CD14-positive monocyte (primary cell): ENCODE measurements around the gene TMEM45B. TPM values are rescaled to one million over a fixed set of nuclear protein-coding genes. Genes with fewer than 3 reads are reported as not detected.

Source experiments
- DNase-seq, 3 donors: peaks; one replicate each; pipeline ENCODE4 v3.0.0-alpha.2; 2011 to 2022
- H2AFZ ChIP-seq: 2 replicates; pipeline ENCODE4 v1.6.0; 2012; ENCODE audit warnings: mild to moderate bottlenecking, low read depth, low read length, inconsistent platforms; ENCODE audit not compliant: insufficient read depth, poor library complexity, severe bottlenecking
- H3K27ac ChIP-seq, 2 donors: 1 replicate in 1 of 2; 2 replicates in 1 of 2; pipeline ENCODE4 v1.5.1; 2012 to 2013; ENCODE audit warnings: low read length in 2 of 2, control low read depth in 1 of 2, inconsistent platforms in 1 of 2, low read depth in 1 of 2, mild to moderate bottlenecking in 1 of 2
- H3K27me3 ChIP-seq, 2 donors: one replicate each; pipeline versions ENCODE4 v1.6.0 to v1.6.1; 2011 to 2013; ENCODE audit warnings: low read length in 2 of 2; ENCODE audit not compliant: control insufficient read depth in 2 of 2, insufficient read depth in 2 of 2
- H3K36me3 ChIP-seq, 2 donors: replicated peaks in 1 of 2; 1 replicate in 1 of 2; 2 replicates in 1 of 2; pipeline versions ENCODE4 v1.5.1 to v1.6.1; 2012 to 2013; ENCODE audit warnings: low read length in 2 of 2, control low read depth in 1 of 2, inconsistent platforms in 1 of 2, mild to moderate bottlenecking in 1 of 2; ENCODE audit not compliant: insufficient read depth in 2 of 2, control insufficient read depth in 1 of 2
- H3K4me1 ChIP-seq, 2 donors: 1 replicate in 1 of 2; 2 replicates in 1 of 2; pipeline versions ENCODE4 v1.5.1 to v1.6.1; 2012 to 2013; ENCODE audit warnings: low read length in 2 of 2, control low read depth in 1 of 2, inconsistent platforms in 1 of 2, mild to moderate bottlenecking in 1 of 2, moderate library complexity in 1 of 2; ENCODE audit not compliant: insufficient read depth in 2 of 2, control insufficient read depth in 1 of 2
- H3K4me2 ChIP-seq: replicated peaks from 2 replicates; pipeline ENCODE3; 2012; ENCODE audit warnings: low read length, moderate library complexity, mild to moderate bottlenecking; ENCODE audit not compliant: poor library complexity, severe bottlenecking; ENCODE audit errors: extremely low read depth
- H3K4me3 ChIP-seq, 3 experiments: fragments of 200-600 bp in 1 of 3; sonication (generic) in 1 of 3; replicated peaks in 1 of 3; 1 replicate in 2 of 3; 2 replicates in 1 of 3; pipeline ENCODE4 v1.5.1; 2011 to 2013; ENCODE audit warnings: low read length in 3 of 3, mild to moderate bottlenecking in 3 of 3, control low read depth in 2 of 3, low read depth in 2 of 3, inconsistent platforms in 1 of 3, moderate library complexity in 1 of 3
- H3K79me2 ChIP-seq: 2 replicates; pipeline ENCODE4 v1.6.0; 2012; ENCODE audit warnings: mild to moderate bottlenecking, control low read depth, inconsistent platforms, low read length, moderate library complexity; ENCODE audit not compliant: insufficient read depth
- H3K9ac ChIP-seq: 2 replicates; pipeline ENCODE4 v1.6.0; 2017; ENCODE audit warnings: low read length, mild to moderate bottlenecking; ENCODE audit not compliant: insufficient read depth, poor library complexity, severe bottlenecking
- H3K9me3 ChIP-seq, 2 donors: replicated peaks in 1 of 2; 1 replicate in 1 of 2; 2 replicates in 1 of 2; pipeline versions ENCODE4 v1.5.1 to v1.6.1; 2012 to 2013; ENCODE audit warnings: low read length in 2 of 2, control low read depth in 1 of 2; ENCODE audit not compliant: control insufficient read depth in 1 of 2, insufficient read depth in 1 of 2
- H4K20me1 ChIP-seq: 2 replicates; pipeline ENCODE4 v1.6.0; 2012; ENCODE audit warnings: mild to moderate bottlenecking, low read length, control low read depth, moderate library complexity; ENCODE audit not compliant: insufficient read depth
- H3K27ac Mint-ChIP-seq, 7 donors: one replicate each; pipeline ENCODE4 v1.8.0; 2020; ENCODE audit warnings: mild to moderate bottlenecking in 7 of 7, mixed read lengths in 7 of 7, moderate library complexity in 6 of 7, inconsistent platforms in 2 of 7
- H3K27me3 Mint-ChIP-seq, 3 donors: one replicate each; pipeline ENCODE4 v1.8.0; 2021 to 2022; ENCODE audit warnings: low read depth in 3 of 3, mild to moderate bottlenecking in 3 of 3, mixed read lengths in 3 of 3, moderate library complexity in 3 of 3, inconsistent platforms in 1 of 3
- H3K36me3 Mint-ChIP-seq, 2 donors: one replicate each; pipeline ENCODE4 v1.8.0; 2020; ENCODE audit warnings: mixed read lengths in 2 of 2, inconsistent platforms in 1 of 2, mild to moderate bottlenecking in 1 of 2
- H3K4me1 Mint-ChIP-seq: one replicate; pipeline ENCODE4 v1.8.0; 2020; ENCODE audit warnings: mild to moderate bottlenecking, mixed read lengths
- H3K4me3 Mint-ChIP-seq, 2 donors: one replicate each; pipeline ENCODE4 v1.8.0; 2020; ENCODE audit warnings: mild to moderate bottlenecking in 2 of 2, mixed read lengths in 2 of 2, moderate library complexity in 1 of 2
- H3K9me3 Mint-ChIP-seq, 7 donors: one replicate each; pipeline ENCODE4 v1.8.0; 2020 to 2022; ENCODE audit warnings: mixed read lengths in 7 of 7, mild to moderate bottlenecking in 6 of 7, moderate library complexity in 6 of 7, inconsistent platforms in 2 of 7
- CTCF ChIP-seq: fragments of 200-600 bp; IDR thresholded peaks from one replicate; pipeline ENCODE4 v1.8.0; 2022; ENCODE audit warnings: antibody characterized with exemption, mild to moderate bottlenecking
- WGBS: methylation state at CpG from one replicate; pipeline ENCODE4 v1.1.5; 2013; ENCODE audit warnings: missing lambda C conversion rate; ENCODE audit not compliant: insufficient coverage; 5-methylcytosine and 5-hydroxymethylcytosine counted together
- intact Hi-C, 2 donors: fragments of 100-400 bp; cut with micrococcal nuclease; formaldehyde crosslinking; loops; one replicate each; pipeline versions ENCODE4 v1.15.0 to v1.15.1; 2023
- polyA plus RNA-seq, 3 donors: library from polyadenylated mRNA; depleted of rRNA in 1 of 3; unstranded in 2 of 3; stranded (reverse) in 1 of 3; fragments of 300-500 nt in 2 of 3; fragments of >200 nt in 1 of 3; fragmentation: Illumina TruSeq in 2 of 3; gene quantifications; 1 replicate in 2 of 3; 2 replicates in 1 of 3; pipeline ENCODE4 v1.2.3, GENCODE V29; 2012 to 2021

Gene TMEM45B
- polyA plus RNA-seq, 3 donors = 0.24 to 1.7 (median 0.56) TPM

GRCh38 chr11:129778877-129779276, 36.8 kb upstream of the TMEM45B start:
- intact Hi-C loops = no loop called here
- Mint-ChIP-seq H3K9me3 (peaks cover 0 to 7% (median 3%) of the 10 kb centered on the region in 7 donors), H3K27me3 (peaks cover 11 to 22% (median 16%) of the 10 kb centered on the region in 3 donors), H3K4me1 (no peaks in the 10 kb centered on the region), H3K36me3 (no peaks in the 10 kb centered on the region), H3K4me3 (no peak overlapping the region), H3K27ac (peak overlapping the region in 1 of 7 donors; percentile 7)
- H3K9ac ChIP-seq = no peak overlapping the region
- 95% methylated on average over 4 of the region's 5 CpGs for WGBS
- no peaks in the 10 kb centered on the region for H3K36me3 ChIP-seq
- no peak overlapping the region for H2AFZ ChIP-seq
- H3K79me2 ChIP-seq = no peaks in the 10 kb centered on the region
- H3K27ac ChIP-seq = no peak overlapping the region
- H3K27me3 ChIP-seq = peaks cover 3 to 12% of the 10 kb centered on the region in 2 donors
- H4K20me1 ChIP-seq = no peaks in the 10 kb centered on the region
- TF ChIP-seq CTCF = no peak
- DNase-seq = no peak
- H3K4me2 ChIP-seq = no peak overlapping the region
- no peaks in the 10 kb centered on the region for H3K9me3 ChIP-seq
- H3K4me1 ChIP-seq = no peaks in the 10 kb centered on the region
- no peak overlapping the region for H3K4me3 ChIP-seq

- H3K36me3 ChIP-seq = no peaks in the 10 kb centered on the region
- H3K4me3 Mint-ChIP-seq = no peak overlapping the region
- H4K20me1 ChIP-seq = no peaks in the 10 kb centered on the region
- no peak overlapping the region for H3K4me2 ChIP-seq
- H3K9ac ChIP-seq = no peak overlapping the region
- H3K27ac Mint-ChIP-seq = no peak overlapping the region
- no peaks in the 10 kb centered on the region for H3K79me2 ChIP-seq
- H3K36me3 Mint-ChIP-seq = no peaks in the 10 kb centered on the region
- no CpG with 5 or more reads among the region's 3 CpGs for WGBS
- H3K9me3 Mint-ChIP-seq = peaks cover 0 to 7% (median 3%) of the 10 kb centered on the region in 7 donors
- H3K27me3 ChIP-seq = peaks cover 3 to 12% of the 10 kb centered on the region in 2 donors
- intact Hi-C loops = no loop called here
- H3K9me3 ChIP-seq = no peaks in the 10 kb centered on the region
- TF ChIP-seq CTCF = no peak
- H2AFZ ChIP-seq = no peak overlapping the region
- H3K4me1 ChIP-seq = no peaks in the 10 kb centered on the region
- no peak for DNase-seq
- no peaks in the 10 kb centered on the region for H3K4me1 Mint-ChIP-seq
- H3K27ac ChIP-seq = no peak overlapping the region
- no peak overlapping the region for H3K4me3 ChIP-seq
- H3K27me3 Mint-ChIP-seq = peaks cover 11 to 22% (median 16%) of the 10 kb centered on the region in 3 donors
These were observed 36.3 kb upstream of the TMEM45B start for GRCh38 chr11:129779342-129779741.
